K562 (cell line): ENCODE data around the gene CFAP157. TPM values are rescaled to one million over a fixed set of nuclear protein-coding genes. Genes with fewer than 3 reads are reported as not detected.

Experiments
- ATAC-seq: fragments of 200-7000 bp; cut with Tn5 transposase; 3 replicates; pipeline ENCODE4 v1.9.1; 2020; ENCODE audit warnings: moderate library complexity
- BruUV-seq: library from RNA; stranded (reverse); fragments of 400-500 nt; replicated peaks from 2 replicates; lab custom pipeline; 2021; lab: Mats Ljungman, UMichigan
- CTCF ChIA-PET: fragments of 300-600 bp; formaldehyde crosslinking; extraction: SDS; loops from one replicate; lab custom pipeline; 2021; ENCODE audit warnings: low intra/inter-chr PET ratio; lab: Yijun Ruan, JAX
- POLR2A ChIA-PET: fragments of 300-600, 350-650 bp; sonication (Branson Sonifier 250); formaldehyde crosslinking; extraction: SDS; loops from one replicate; lab custom pipeline; 2021; ENCODE audit warnings: antibody characterized with exemption, inconsistent platforms; lab: Yijun Ruan, JAX
- DNase-seq, 4 experiments: peaks; one replicate each; pipeline versions ENCODE4 v3.0.0 to v3.0.0-alpha.2; 2011 to 2018; ENCODE audit warnings: low spot score in 3 of 4, mixed read lengths in 3 of 4; ENCODE audit errors: extremely low read depth in 1 of 4
- FAIRE-seq: peaks from 2 replicates; lab custom pipeline; 2011; peaks lifted over from hg19 to GRCh38; lab: Jason Lieb, UNC
- H2AFZ ChIP-seq: 2 replicates; pipeline ENCODE4 v1.6.0; 2011; ENCODE audit warnings: low read depth, low read length, control low read depth, inconsistent platforms
- H3K27ac ChIP-seq: fragments of 200-600 bp; 3 replicates; pipeline ENCODE4 v1.8.0; 2011; ENCODE audit warnings: low read depth, mild to moderate bottlenecking, control low read depth, inconsistent platforms, low read length, moderate library complexity, mixed read lengths; ENCODE audit errors: extremely low read depth
- H3K27me3 ChIP-seq, 2 experiments: fragments of 300-600 bp in 1 of 2; 2 replicates in 1 of 2; 3 replicates in 1 of 2; pipeline versions ENCODE4 v1.6.0 to v1.8.0; 2011; ENCODE audit warnings: inconsistent platforms in 2 of 2, low read length in 2 of 2, mild to moderate bottlenecking in 1 of 2, mixed read lengths in 1 of 2, moderate library complexity in 1 of 2; ENCODE audit not compliant: control insufficient read depth in 2 of 2, insufficient read depth in 2 of 2
- H3K36me3 ChIP-seq: fragments of 300-600 bp; 3 replicates; pipeline ENCODE4 v1.8.0; 2011; ENCODE audit warnings: mild to moderate bottlenecking, low read length, inconsistent platforms; ENCODE audit not compliant: control insufficient read depth, insufficient read depth
- H3K4me1 ChIP-seq, 2 experiments: fragments of 200-600 bp in 1 of 2; replicated peaks in 1 of 2; 2 replicates in 1 of 2; 3 replicates in 1 of 2; pipeline versions ENCODE4 v1.5.1 to v1.8.0; 2011; ENCODE audit warnings: inconsistent platforms in 2 of 2, low read length in 2 of 2, mild to moderate bottlenecking in 1 of 2, mixed read lengths in 1 of 2, moderate library complexity in 1 of 2; ENCODE audit not compliant: control insufficient read depth in 2 of 2, insufficient read depth in 2 of 2
- H3K4me2 ChIP-seq: 2 replicates; pipeline ENCODE4 v1.6.1; 2011; ENCODE audit warnings: low read length, control low read depth, inconsistent platforms, mixed read lengths; ENCODE audit not compliant: insufficient read depth
- H3K4me3 ChIP-seq: fragments of 200-600 bp; sonication (generic), shearing (Covaris generic); 2 replicates; pipeline ENCODE4 v1.5.1; 2016; ENCODE audit warnings: control low read depth, inconsistent platforms
- H3K79me2 ChIP-seq: fragments of 200-600 bp; 3 replicates; pipeline ENCODE4 v1.8.0; 2011; ENCODE audit warnings: low read length, inconsistent platforms; ENCODE audit not compliant: control insufficient read depth, insufficient read depth
- H3K9ac ChIP-seq, 2 experiments: 2 replicates each; pipeline versions ENCODE4 v1.6.0 to v1.6.1; 2011; ENCODE audit warnings: low read depth in 2 of 2, low read length in 2 of 2, control low read depth in 1 of 2, inconsistent platforms in 1 of 2, mild to moderate bottlenecking in 1 of 2, mixed read lengths in 1 of 2; ENCODE audit not compliant: insufficient read depth in 1 of 2
- H3K9me1 ChIP-seq: one replicate; pipeline ENCODE4 v1.6.0; 2011; ENCODE audit warnings: inconsistent platforms, mild to moderate bottlenecking, low read length, moderate library complexity; ENCODE audit not compliant: control insufficient read depth, insufficient read depth
- H3K9me3 ChIP-seq: replicated peaks from 2 replicates; pipeline ENCODE4 v1.5.1; 2011; ENCODE audit warnings: low read depth, low read length, inconsistent platforms; ENCODE audit not compliant: control insufficient read depth, insufficient read depth
- H4K20me1 ChIP-seq: replicated peaks from 2 replicates; pipeline ENCODE4 v1.6.1; 2011; ENCODE audit warnings: low read length, inconsistent platforms, mixed read lengths; ENCODE audit not compliant: control insufficient read depth, insufficient read depth
- ARID4B ChIP-seq: sonication (generic); formaldehyde crosslinking; IDR thresholded peaks from 2 replicates; pipeline ENCODE4 v1.8.0; 2022; ENCODE audit warnings: mild to moderate bottlenecking, missing genetic modification reagents
- DEAF1 ChIP-seq: fragments of 450-650 bp; formaldehyde crosslinking; IDR thresholded peaks from 2 replicates; pipeline ENCODE4 v1.4.0; 2020; ENCODE audit warnings: mild to moderate bottlenecking, moderate library complexity
- HMGN3 ChIP-seq: IDR thresholded peaks from 2 replicates; pipeline ENCODE4 v1.6.1; 2011; ENCODE audit warnings: borderline replicate concordance, low read depth, mild to moderate bottlenecking, mixed read lengths, low read length; ENCODE audit not compliant: insufficient read length; ENCODE audit errors: extremely low read depth
- HNRNPUL1 ChIP-seq: fragments of 200-400 bp; formaldehyde crosslinking; IDR thresholded peaks from 2 replicates; pipeline ENCODE4 v1.6.1; 2017; ENCODE audit warnings: low read length
- KDM5B ChIP-seq: fragments of 200-600 bp; sonication (generic); IDR thresholded peaks from 2 replicates; pipeline ENCODE4 v1.6.1; 2012; ENCODE audit warnings: low read depth, mild to moderate bottlenecking, moderate library complexity, low read length, control low read depth, inconsistent platforms; ENCODE audit not compliant: insufficient replicate concordance
- MCM3 ChIP-seq: fragments of 450-650 bp; IDR thresholded peaks from 2 replicates; pipeline ENCODE4 v1.6.1; 2016
- NBN ChIP-seq: fragments of 450-650 bp; IDR thresholded peaks from 2 replicates; pipeline ENCODE4 v1.6.1; 2016; ENCODE audit warnings: low read depth, mild to moderate bottlenecking
- PHF20 ChIP-seq: fragments of 450-650 bp; IDR thresholded peaks from 2 replicates; pipeline ENCODE4 v1.6.1; 2018; ENCODE audit not compliant: partially characterized antibody
- RBM14 ChIP-seq: fragments of 200-400 bp; formaldehyde crosslinking; IDR thresholded peaks from 2 replicates; pipeline ENCODE4 v1.6.1; 2018; ENCODE audit warnings: low read depth, mild to moderate bottlenecking, low read length, moderate library complexity, borderline replicate concordance; ENCODE audit not compliant: insufficient read depth
- TBL1XR1 ChIP-seq, 2 experiments: IDR thresholded peaks; 2 replicates each; pipeline ENCODE4 v1.6.1; 2012; ENCODE audit warnings: improper control_type of control experiment in 2 of 2, low read length in 2 of 2, mild to moderate bottlenecking in 1 of 2
- ZNF347 ChIP-seq: fragments of 450-650 bp; formaldehyde crosslinking; IDR thresholded peaks from 2 replicates; pipeline ENCODE4 v1.4.0; 2020; ENCODE audit warnings: low read depth, mild to moderate bottlenecking, moderate library complexity
- ZNF512 ChIP-seq: IDR thresholded peaks from 2 replicates; pipeline ENCODE4 v1.6.1; 2016; ENCODE audit warnings: missing genetic modification characterization, missing compliant biosample characterization
- WGBS: fragments of 100-300 bp; shearing (Covaris generic); methylation state at CpG from one replicate; pipeline ENCODE4 v1.1.6; 2016; ENCODE audit warnings: low coverage, mixed read lengths; ENCODE audit not compliant: insufficient coverage; ENCODE audit errors: missing lambda C conversion rate; 5-methylcytosine and 5-hydroxymethylcytosine counted together
- in situ Hi-C: fragments of 300-500 bp; cut with MboI; formaldehyde crosslinking; loops from 4 replicates; pipeline ENCODE4 v1.15.0; 2018; ENCODE audit warnings: inconsistent platforms, mixed read lengths
- intact Hi-C: fragments of 100-400 bp; cut with micrococcal nuclease; formaldehyde crosslinking; loops from 2 replicates; pipeline ENCODE4 v1.14.2; 2022
- polyA plus RNA-seq, 8 experiments: library from polyadenylated mRNA; depleted of rRNA in 4 of 8; stranded (reverse) in 5 of 8; unstranded in 3 of 8; fragments of >200 nt; fragmentation: Nextera tagmentation in 2 of 8; fragmentation: Illumina TruSeq in 1 of 8; extraction: Ambion mirVana in 2 of 8; extraction: Trizol in 1 of 8; gene quantifications; 2 replicates each; pipeline versions ENCODE4 v1.2.1 to v1.2.3, GENCODE V29; 2011 to 2014; ENCODE audit warnings: inconsistent platforms in 1 of 8, missing spikeins in 1 of 8
- total RNA-seq, 7 experiments: library from RNA; depleted of rRNA in 6 of 7; stranded (reverse); fragments of >200 nt in 6 of 7; fragmentation: Illumina TruSeq in 2 of 7; extraction: Trizol in 2 of 7; gene quantifications; 2 replicates each; pipeline versions ENCODE4 v1.2.1 to v1.2.3, GENCODE V29; 2011 to 2021; ENCODE audit warnings: low replicate concordance in 1 of 7

CFAP157 gene
- total and polyA plus RNA-seq, 9 of the 15 experiments (the other 6 are each of a cell fraction or from before 2014, with no cell fraction given) = 0.03 TPM; not detected in 8

GRCh38 chr9:127715470-127716337, 8.9 kb downstream of the CFAP157 start, which contains the start of the genes PTRH1 and TTC16:
Gene PTRH1 (minus strand): TSS chr9:127715663. CDS start chr9:127715639, 24 bp downstream.
Gene TTC16 (plus strand): TSS chr9:127716079. CDS start chr9:127716146, 67 bp downstream.
- H3K9ac ChIP-seq = peak within 1 kb of the TSS; percentile 69 to 98
- in situ Hi-C loops = no loop called here
- FAIRE-seq = peak; percentile 96
- TF ChIP-seq HNRNPUL1 (no peak), DEAF1 (CRISPR knock-in tag) (no peak), RBM14 (no peak), ARID4B (CRISPR knock-in tag) (peak; percentile 90), PHF20 (peak; percentile 70), ZNF512 (tag) (no peak), HMGN3 (peak; percentile 39), KDM5B (no peak), MCM3 (no peak), ZNF347 (CRISPR knock-in tag) (no peak), NBN (0 out of 2 replicates have a peak, but pooled peaks have one; percentile 69), TBL1XR1 (IDR thresholded peaks at IDR 0.05; ENCODE audit: low read length in 2 of 2) (no peak)

More at GRCh38 chr9:127715470-127716337, 8.9 kb downstream of the CFAP157 start, which contains the start of the genes PTRH1 and TTC16:
- Histone ChIP-seq H3K9me1 (peaks cover 4% of the 10 kb centered on the region), H4K20me1 (peaks cover 3% of the 10 kb centered on the region; the same call in 1 of the 2 replicates), H3K36me3 (no peaks in the 10 kb centered on the region), H3K4me1 (peaks cover 4 to 56% of the 10 kb centered on the region in 2 experiments; a peak in 4 of 5 replicates), H3K27ac (peak within 1 kb of the TSS; percentile 64), H3K79me2 (0 out of 3 replicates have a peak, but pooled peaks cover 3% of the 10 kb centered on the region), H3K4me3 (peak within 1 kb of the TSS; percentile 74), H3K9me3 (no peaks in the 10 kb centered on the region), H3K4me2 (peak within 1 kb of the TSS; percentile 87), H3K27me3 (no peaks in the 10 kb centered on the region), H2AFZ (peak within 1 kb of the TSS; percentile 99)
- CTCF ChIA-PET = no interaction called here
- DNase-seq (peak; percentile 97 to 99 (median 98)), ATAC-seq (peak; percentile 99)
- 6% methylated on average over 58 of the region's 65 CpGs for WGBS
- intact Hi-C loops = no loop called here
- no TSS peak for BruUV-seq
- POLR2A ChIA-PET = interaction anchor here (0.5 to 1.3 kb wide), 8 partner anchors 9 to 276 kb away, joined by 3 to 7 read pairs (median 4); partner anchors contain the start of gene TOR2A
